ENCODE measurements around the gene TFPI2.

DNA sequence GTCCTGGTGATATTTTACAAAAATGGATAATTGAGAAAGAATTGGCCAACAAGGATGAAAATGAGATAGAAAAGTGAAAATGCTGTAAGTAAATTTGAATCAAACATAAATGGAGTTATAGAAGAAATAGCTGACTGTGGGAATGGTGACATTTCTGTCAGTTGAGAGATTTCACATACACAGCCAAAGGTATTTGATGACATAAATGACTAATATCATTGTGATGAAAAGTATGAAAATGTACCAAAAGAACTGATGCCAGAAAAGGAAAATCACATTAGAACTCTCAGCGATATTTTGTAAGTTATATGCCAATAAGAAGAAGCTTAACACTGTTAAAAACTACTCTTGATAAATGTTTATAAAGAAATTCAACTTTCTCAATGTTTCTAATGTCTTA lies 54.9 kb downstream of the TFPI2 start:
- TF ChIP-seq CTCF (IDR thresholded peaks at IDR 0.05 in 4 of 5, conservative IDR thresholded peaks at IDR 0.05 in 1 of 5) (no peak), POLR2A (IDR thresholded peaks at IDR 0.05) (no peak)
